Endothelial cell of umbilical vein (primary cell): ENCODE data around the gene GTF3C2. TPM values are rescaled to one million over a fixed set of nuclear protein-coding genes. Genes with fewer than 3 reads are reported as not detected.
A peak's percentile ranks its signal among the peaks of the same experiment; 100 is the strongest.

Experiments used
- BruUV-seq: library from RNA; stranded (reverse); fragments of 400-500 nt; replicated peaks from 2 replicates; lab custom pipeline; 2021; lab: Mats Ljungman, UMichigan
- CTCF ChIA-PET: fragments of 300-600, 350-600 bp; sonication (Branson Sonifier 250); formaldehyde crosslinking; loops from one replicate; lab custom pipeline; 2021; ENCODE audit warnings: antibody characterized with exemption, inconsistent platforms; lab: Charles Lee
- POLR2A ChIA-PET: fragments of 300-600, 350-600 bp; sonication (Branson Sonifier 250); formaldehyde crosslinking; loops from one replicate; lab custom pipeline; 2021; ENCODE audit warnings: antibody characterized with exemption, inconsistent platforms; lab: Charles Lee
- DNase-seq: peaks from one replicate; pipeline ENCODE4 v3.0.0-alpha.2; 2011; ENCODE audit warnings: low read depth, low spot score
- FAIRE-seq: peaks from 2 replicates; lab custom pipeline; 2011; peaks lifted over from hg19 to GRCh38; lab: Jason Lieb, UNC
- H2AFZ ChIP-seq: 2 replicates; pipeline ENCODE4 v1.6.0; 2012; ENCODE audit warnings: low read depth, low read length, control low read depth, inconsistent platforms
- H3K27ac ChIP-seq: 2 replicates; pipeline ENCODE4 v1.5.1; 2011; ENCODE audit warnings: low read depth, mild to moderate bottlenecking, control low read depth, low read length, moderate library complexity; ENCODE audit not compliant: insufficient read depth
- H3K27me3 ChIP-seq, 2 experiments: 2 replicates each; pipeline versions ENCODE4 v1.6.0 to v1.6.1; 2011; ENCODE audit warnings: low read length in 2 of 2, mixed read lengths in 1 of 2; ENCODE audit not compliant: control insufficient read depth in 2 of 2, insufficient read depth in 2 of 2
- H3K36me3 ChIP-seq, 2 experiments: 2 replicates in 1 of 2; 3 replicates in 1 of 2; pipeline ENCODE4 v1.5.1; 2011; ENCODE audit warnings: low read length in 2 of 2, mild to moderate bottlenecking in 1 of 2, moderate library complexity in 1 of 2; ENCODE audit not compliant: control insufficient read depth in 2 of 2, insufficient read depth in 2 of 2; ENCODE audit errors: extremely low read depth in 1 of 2
- H3K4me1 ChIP-seq: 3 replicates; pipeline ENCODE4 v1.5.1; 2011; ENCODE audit warnings: mild to moderate bottlenecking, low read length; ENCODE audit not compliant: control insufficient read depth, insufficient read depth; ENCODE audit errors: extremely low read depth
- H3K4me2 ChIP-seq: 2 replicates; pipeline ENCODE4 v1.6.1; 2011; ENCODE audit warnings: low read length, control low read depth, mixed read lengths; ENCODE audit not compliant: insufficient read depth
- H3K4me3 ChIP-seq, 3 experiments: fragments of 200-600 bp in 1 of 3; sonication (generic), shearing (Covaris generic) in 1 of 3; replicated peaks in 1 of 3; 2 replicates each; pipeline ENCODE4 v1.5.1; 2011 to 2016; ENCODE audit warnings: control low read depth in 3 of 3, low read length in 3 of 3, mild to moderate bottlenecking in 2 of 3, inconsistent platforms in 1 of 3, low read depth in 1 of 3, moderate library complexity in 1 of 3; ENCODE audit not compliant: insufficient read depth in 1 of 3
- H3K79me2 ChIP-seq: 2 replicates; pipeline ENCODE4 v1.6.0; 2012; ENCODE audit warnings: low read length, inconsistent platforms; ENCODE audit not compliant: control insufficient read depth, insufficient read depth
- H3K9ac ChIP-seq: replicated peaks from 2 replicates; pipeline ENCODE3; 2011; ENCODE audit warnings: low read length, control low read depth; ENCODE audit not compliant: insufficient read depth; ENCODE audit errors: extremely low read depth
- H3K9me1 ChIP-seq: replicated peaks from 3 replicates; pipeline ENCODE4 v1.6.0; 2011; ENCODE audit warnings: mild to moderate bottlenecking, low read length; ENCODE audit not compliant: control insufficient read depth, insufficient read depth; ENCODE audit errors: extremely low read depth
- H3K9me3 ChIP-seq: replicated peaks from 2 replicates; pipeline ENCODE4 v1.5.1; 2012; ENCODE audit warnings: low read length, inconsistent platforms; ENCODE audit not compliant: control insufficient read depth, insufficient read depth
- H4K20me1 ChIP-seq: replicated peaks from 2 replicates; pipeline ENCODE3; 2011; ENCODE audit warnings: mild to moderate bottlenecking, low read length; ENCODE audit not compliant: control insufficient read depth, insufficient read depth; ENCODE audit errors: extremely low read depth
- CTCF ChIP-seq, 2 donors: IDR thresholded peaks; 1 replicate in 1 of 2; 2 replicates in 1 of 2; pipeline ENCODE4 v1.5.1; 2011; ENCODE audit warnings: low read length in 2 of 2, mild to moderate bottlenecking in 2 of 2, moderate library complexity in 2 of 2, control low read depth in 1 of 2, inconsistent platforms in 1 of 2, low read depth in 1 of 2; ENCODE audit not compliant: insufficient read depth in 1 of 2; ENCODE audit errors: extremely low read depth in 1 of 2
- EZH2 ChIP-seq: IDR thresholded peaks from 2 replicates; pipeline ENCODE4 v1.6.1; 2012; ENCODE audit warnings: borderline replicate concordance, low read depth, mild to moderate bottlenecking, moderate library complexity, low read length, inconsistent platforms; ENCODE audit not compliant: severe bottlenecking
- FOS ChIP-seq: IDR thresholded peaks from 2 replicates; pipeline ENCODE4 v1.6.1; 2011; ENCODE audit warnings: mild to moderate bottlenecking, low read length, moderate library complexity, borderline replicate concordance; ENCODE audit not compliant: insufficient read depth
- GATA2 ChIP-seq: IDR thresholded peaks from 2 replicates; pipeline ENCODE4 v1.7.0; 2011; ENCODE audit warnings: low read depth, mild to moderate bottlenecking, moderate library complexity, mixed read lengths, low read length; ENCODE audit not compliant: insufficient read length, insufficient read depth
- JUN ChIP-seq: IDR thresholded peaks from 2 replicates; pipeline ENCODE4 v1.6.1; 2011; ENCODE audit warnings: borderline replicate concordance, low read depth; ENCODE audit not compliant: insufficient read length, insufficient read depth
- MAX ChIP-seq: IDR thresholded peaks from 2 replicates; pipeline ENCODE4 v1.6.1; 2011; ENCODE audit not compliant: insufficient read depth, insufficient read length
- MYC ChIP-seq: IDR thresholded peaks from one replicate; pipeline ENCODE4 v1.6.1; 2011; ENCODE audit warnings: mild to moderate bottlenecking, low read depth, low read length
- POLR2A ChIP-seq: IDR thresholded peaks from 2 replicates; pipeline ENCODE4 v1.6.1; 2012; ENCODE audit warnings: low read depth, mild to moderate bottlenecking, control low read depth, low read length
- POLR2AphosphoS5 ChIP-seq: IDR thresholded peaks from 2 replicates; pipeline ENCODE4 v1.6.1; 2012; ENCODE audit warnings: low read depth, mild to moderate bottlenecking, control low read depth, low read length, moderate library complexity; ENCODE audit not compliant: insufficient read depth
- dilution Hi-C: fragments of 300-500 bp; cut with MboI; formaldehyde crosslinking; loops from one replicate; pipeline ENCODE4 v1.15.0; 2019; ENCODE audit warnings: low sequenced_read_pairs; ENCODE audit not compliant: extremely low pct_ligation_motif_present
- intact Hi-C: fragments of 100-400 bp; cut with micrococcal nuclease; formaldehyde crosslinking; loops from one replicate; pipeline ENCODE4 v1.10.0; 2022
- polyA plus RNA-seq, 4 experiments: library from polyadenylated mRNA; depleted of rRNA in 3 of 4; stranded (reverse) in 3 of 4; unstranded in 1 of 4; fragments of >200 nt; gene quantifications; 2 replicates each; pipeline versions ENCODE4 v1.2.1 to v1.2.3, GENCODE V29; 2011 to 2012; ENCODE audit warnings: missing spikeins in 1 of 4
- total RNA-seq: library from RNA; stranded (reverse); gene quantifications from 2 replicates; pipeline ENCODE4 v1.2.3, GENCODE V29; 2021

GTF3C2 gene
- total and polyA plus RNA-seq, 2 donors (not counting 3 experiments of a cell fraction or from before 2014, with no cell fraction given): 57.4 to 59.7 TPM

- CTCF ChIA-PET: no interaction called here
- intact Hi-C loops (no loop called here), dilution Hi-C loops (no loop called here)
- DNase-seq (no peak), FAIRE-seq (no peak)
- Histone ChIP-seq H3K9ac (no peak overlapping the region), H3K9me3 (no peaks in the 10 kb centered on the region), H3K9me1 (no peaks in the 10 kb centered on the region), H3K4me1 (peaks cover 17% of the 10 kb centered on the region), H4K20me1 (no peaks in the 10 kb centered on the region), H3K4me2 (peak overlapping the region; percentile 94), H3K27me3 (no peaks in the 10 kb centered on the region), H3K4me3 (no peak overlapping the region), H3K27ac (no peak overlapping the region), H3K79me2 (peaks cover 21% of the 10 kb centered on the region), H3K36me3 (peaks cover 22 to 56% of the 10 kb centered on the region in 2 experiments), H2AFZ (no peak overlapping the region)
- POLR2A ChIA-PET: no interaction called here
- TF ChIP-seq POLR2A (no peak), EZH2 (no peak), MAX (no peak), FOS (no peak), CTCF (IDR thresholded peaks at IDR 0.05; ENCODE audit: extremely low read depth in 1 of 2, insufficient read depth in 1 of 2, low read depth in 1 of 2, low read length in 2 of 2) (no peak), JUN (no peak), POLR2AphosphoS5 (no peak), GATA2 (no peak), MYC (no peak)
- BruUV-seq: no TSS peak
These were observed 22.3 kb upstream of the GTF3C2 start for GRCh38 chr2:27378809-27379290.
